Gastroesophageal sphincter (tissue), 4 donors: Measurements from ENCODE around the gene ANKRD17. TPM values are rescaled to one million over a fixed set of nuclear protein-coding genes. Genes with fewer than 3 reads are reported as not detected.

Experiments
- ATAC-seq: fragments of 150-250 bp; one replicate; pipeline ENCODE4 v1.9.1; 2016; ENCODE audit warnings: mild to moderate bottlenecking, moderate library complexity
- H3K27ac ChIP-seq, 4 donors: fragments of 200-600 bp; sonication (generic) in 3 of 4; 1 replicate in 3 of 4; 2 replicates in 1 of 4; pipeline ENCODE4 v1.5.1; 2016 to 2019
- H3K27me3 ChIP-seq: fragments of 200-600 bp; sonication (generic); one replicate; pipeline ENCODE4 v1.5.1; 2019
- H3K36me3 ChIP-seq, 2 donors: fragments of 200-600 bp; sonication (generic); one replicate each; pipeline ENCODE4 v1.5.1; 2019; ENCODE audit warnings: control low read depth in 1 of 2
- H3K4me1 ChIP-seq, 3 donors: fragments of 200-600 bp; sonication (generic); 1 replicate in 2 of 3; 2 replicates in 1 of 3; pipeline ENCODE4 v1.5.1; 2016 to 2019; ENCODE audit warnings: control low read depth in 2 of 3
- H3K4me3 ChIP-seq, 2 donors: fragments of 200-600 bp; sonication (generic); one replicate each; pipeline ENCODE4 v1.5.1; 2019; ENCODE audit warnings: mild to moderate bottlenecking in 1 of 2, moderate library complexity in 1 of 2
- H3K9me3 ChIP-seq, 3 donors: fragments of 200-600 bp; sonication (generic); one replicate each; pipeline ENCODE4 v1.5.1; 2017 to 2019; ENCODE audit warnings: control low read depth in 2 of 3
- CTCF ChIP-seq, 4 experiments: fragments of 200-600 bp in 2 of 4; fragments of 450-650 bp in 2 of 4; sonication (generic) in 1 of 4; IDR thresholded peaks; one replicate each; pipeline ENCODE4 v1.5.1; 2017 to 2019; ENCODE audit warnings: antibody characterized with exemption in 4 of 4, mild to moderate bottlenecking in 2 of 4, moderate library complexity in 2 of 4
- EP300 ChIP-seq: sonication (generic); formaldehyde crosslinking; IDR thresholded peaks from one replicate; pipeline ENCODE4 v1.6.1; 2017; ENCODE audit warnings: antibody characterized with exemption, mild to moderate bottlenecking
- POLR2A ChIP-seq, 2 donors: fragments of 450-650 bp; IDR thresholded peaks; one replicate each; pipeline ENCODE4 v1.6.1; 2017; ENCODE audit warnings: antibody characterized with exemption in 2 of 2, mild to moderate bottlenecking in 2 of 2, moderate library complexity in 1 of 2
- POLR2AphosphoS5 ChIP-seq: sonication (generic); formaldehyde crosslinking; IDR thresholded peaks from one replicate; pipeline ENCODE4 v1.6.1; 2017; ENCODE audit warnings: antibody characterized with exemption
- WGBS, 2 donors: methylation state at CpG; one replicate each; pipeline ENCODE4 v1.1.5; 2018; ENCODE audit warnings: low coverage in 1 of 2; 5-methylcytosine and 5-hydroxymethylcytosine counted together
- total RNA-seq, 4 donors: library from RNA; depleted of rRNA; stranded (reverse); fragments of >200 nt; gene quantifications; one replicate each; pipeline ENCODE4 v1.1.0, GENCODE V29; 2016

The ANKRD17 gene
- total RNA-seq, 4 donors from 2014 or later, result 46.8 to 68.5 (median 59.1) TPM

GRCh38 chr4:73127839-73128453, 130.7 kb downstream of the ANKRD17 start:
- peaks cover 4 to 61% of the 10 kb centered on the region in 2 donors for H3K36me3 ChIP-seq
- no peak for ATAC-seq
- WGBS, 2 donors, result 53 to 58% methylated on average over 3 of the region's 3 CpGs

GRCh38 chr4:73109493-73109892, 149.1 kb downstream of the ANKRD17 start:
- Histone ChIP-seq H3K27me3 (no peaks in the 10 kb centered on the region), H3K36me3 (peaks cover 0 to 88% of the 10 kb centered on the region in 2 donors), H3K9me3 (no peaks in the 10 kb centered on the region), H3K4me3 (no peak overlapping the region), H3K27ac (no peak overlapping the region), H3K4me1 (no peaks in the 10 kb centered on the region)
- TF ChIP-seq POLR2AphosphoS5, result no peak
- TF ChIP-seq EP300, result no peak
- TF ChIP-seq CTCF (IDR thresholded peaks at IDR 0.05), result no peak
- TF ChIP-seq POLR2A (IDR thresholded peaks at IDR 0.05), result no peak
- no peak for ATAC-seq
- WGBS, 2 donors, result 91 to 100% methylated on average over 4 of the region's 4 CpGs

More at GRCh38 chr4:73127839-73128453, 130.7 kb downstream of the ANKRD17 start:
- H3K9me3 ChIP-seq, result no peaks in the 10 kb centered on the region
- no peak for TF ChIP-seq POLR2AphosphoS5
- peak in 2 of 4 experiments; percentile 3 to 43 for TF ChIP-seq CTCF (IDR thresholded peaks at IDR 0.05)
- TF ChIP-seq EP300, result no peak
- H3K4me3 ChIP-seq, result no peak overlapping the region
- no peaks in the 10 kb centered on the region for H3K4me1 ChIP-seq
- H3K27ac ChIP-seq, result no peak overlapping the region
- no peaks in the 10 kb centered on the region for H3K27me3 ChIP-seq

GRCh38 chr4:73104695-73105094, 153.9 kb downstream of the ANKRD17 start:
- H3K4me1 ChIP-seq, result no peaks in the 10 kb centered on the region
- H3K27me3 ChIP-seq, result no peaks in the 10 kb centered on the region
- TF ChIP-seq EP300, result no peak
- TF ChIP-seq CTCF (IDR thresholded peaks at IDR 0.05), result no peak
- no peak for TF ChIP-seq POLR2AphosphoS5
- TF ChIP-seq POLR2A (IDR thresholded peaks at IDR 0.05), result no peak
- no peaks in the 10 kb centered on the region for H3K9me3 ChIP-seq
- no peak overlapping the region for H3K27ac ChIP-seq
- H3K36me3 ChIP-seq, result peaks cover 0 to 97% of the 10 kb centered on the region in 2 donors
- WGBS, 2 donors, result 90 to 93% methylated on average over 2 to 5 of the region's 5 CpGs
- no peak for ATAC-seq
- no peak overlapping the region for H3K4me3 ChIP-seq

GRCh38 chr4:73103799-73104503, 154.6 kb downstream of the ANKRD17 start:
- no peak overlapping the region for H3K4me3 ChIP-seq
- H3K36me3 ChIP-seq, result peaks cover 0 to 97% of the 10 kb centered on the region in 2 donors
- TF ChIP-seq POLR2AphosphoS5 (no peak), POLR2A (IDR thresholded peaks at IDR 0.05) (no peak), CTCF (IDR thresholded peaks at IDR 0.05) (no peak), EP300 (no peak)
- WGBS, 2 donors, result 66 to 70% methylated on average over 6 to 8 of the region's 8 CpGs
- no peaks in the 10 kb centered on the region for H3K27me3 ChIP-seq
- ATAC-seq, result no peak
- H3K4me1 ChIP-seq, result no peaks in the 10 kb centered on the region
- H3K27ac ChIP-seq, result no peak overlapping the region
- no peaks in the 10 kb centered on the region for H3K9me3 ChIP-seq

GRCh38 chr4:73099143-73099542, 159.5 kb downstream of the ANKRD17 start:
- H3K27ac ChIP-seq, result no peak overlapping the region
- no peaks in the 10 kb centered on the region for H3K9me3 ChIP-seq
- no peak overlapping the region for H3K4me3 ChIP-seq
- no peaks in the 10 kb centered on the region for H3K27me3 ChIP-seq
- no peak for ATAC-seq
- TF ChIP-seq CTCF (IDR thresholded peaks at IDR 0.05), result no peak
- TF ChIP-seq POLR2A (IDR thresholded peaks at IDR 0.05), result no peak
- TF ChIP-seq EP300, result no peak
- TF ChIP-seq POLR2AphosphoS5, result no peak
- 60 to 83% methylated on average over 2 of the region's 7 CpGs for WGBS, 2 donors
- H3K4me1 ChIP-seq, result no peaks in the 10 kb centered on the region
- peaks cover 0 to 98% of the 10 kb centered on the region in 2 donors for H3K36me3 ChIP-seq
